ENCODE results near the gene FAM241B.

DNA sequence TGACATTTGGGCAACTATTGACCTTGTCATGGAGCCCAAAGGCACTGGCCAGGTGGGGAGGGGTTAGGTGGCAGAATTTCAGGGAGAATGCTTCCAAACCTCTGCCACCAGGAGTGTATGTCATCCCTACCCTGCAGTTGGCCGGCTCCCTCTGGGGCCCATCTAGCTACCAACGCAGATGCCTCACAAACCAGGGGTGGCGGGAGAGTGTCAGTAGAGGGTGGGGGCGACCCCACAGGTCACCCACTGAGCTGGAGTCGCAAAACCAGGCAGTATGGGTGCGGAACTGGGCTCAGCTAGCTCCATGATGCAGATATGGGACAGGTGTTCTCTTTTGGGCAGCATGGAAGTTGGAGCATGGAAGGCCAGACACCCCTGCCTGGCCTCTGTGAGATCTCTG, 51.4 kb downstream of the FAM241B start:
- TF ChIP-seq CTCF (IDR thresholded peaks at IDR 0.05) = no peak
- TF ChIP-seq POLR2AphosphoS5 (IDR thresholded peaks at IDR 0.05; ENCODE audit: insufficient read depth in 1 of 2, low read depth in 1 of 2) = no peak
- no peak for TF ChIP-seq POLR2A (IDR thresholded peaks at IDR 0.05)

Data from vagina (tissue), 2 donors.